BE2C (cell line): ENCODE results near the gene CNTN4.

Experiments used
- DNase-seq: peaks from one replicate; pipeline ENCODE4 v3.0.0-alpha.2; 2020
- H3K27me3 ChIP-seq: fragments of 250-450 bp; sonication (Bioruptor Pico); 2 replicates; pipeline ENCODE4 v1.5.1; 2020; ENCODE audit warnings: mild to moderate bottlenecking
- H3K36me3 ChIP-seq: fragments of 250-450 bp; sonication (Bioruptor Pico); 2 replicates; pipeline ENCODE4 v1.5.1; 2020; ENCODE audit warnings: mild to moderate bottlenecking
- H3K4me1 ChIP-seq: fragments of 250-450 bp; sonication (Bioruptor Pico); 2 replicates; pipeline ENCODE4 v1.5.1; 2020
- H3K4me3 ChIP-seq: 2 replicates; pipeline ENCODE4 v1.5.1; 2011; ENCODE audit warnings: low read depth, low read length
- H3K9me3 ChIP-seq: fragments of 250-450 bp; sonication (Bioruptor Pico); 2 replicates; pipeline ENCODE4 v1.5.1; 2020
- CTCF ChIP-seq: IDR thresholded peaks from 2 replicates; pipeline ENCODE4 v1.5.1; 2012; ENCODE audit warnings: mild to moderate bottlenecking, low read depth, low read length

CNTN4 gene

GRCh38 chr3:2156244-2156847 is 57.7 kb downstream of the CNTN4 start:
- no peaks in the 10 kb centered on the region for H3K27me3 ChIP-seq
- no peaks in the 10 kb centered on the region for H3K36me3 ChIP-seq
- DNase-seq, result peak; percentile 8
- H3K4me1 ChIP-seq, result peaks cover 3% of the 10 kb centered on the region; the same call in 1 of the 2 replicates
- peak; percentile 38 for TF ChIP-seq CTCF
- H3K9me3 ChIP-seq, result no peaks in the 10 kb centered on the region
- no peak overlapping the region for H3K4me3 ChIP-seq

- no peaks in the 10 kb centered on the region for H3K9me3 ChIP-seq
- no peak for TF ChIP-seq CTCF
These were observed 60.2 kb downstream of the CNTN4 start for GRCh38 chr3:2158828-2159227.

GRCh38 chr3:2166552-2166951 is 67.9 kb downstream of the CNTN4 start:
- H3K27me3 ChIP-seq, result no peaks in the 10 kb centered on the region
- TF ChIP-seq CTCF, result peak; percentile 63
- H3K9me3 ChIP-seq, result no peaks in the 10 kb centered on the region
- no peaks in the 10 kb centered on the region for H3K36me3 ChIP-seq
- H3K4me3 ChIP-seq, result no peak overlapping the region
- DNase-seq, result no peak
- no peaks in the 10 kb centered on the region for H3K4me1 ChIP-seq

More at GRCh38 chr3:2158828-2159227, 60.2 kb downstream of the CNTN4 start:
- H3K36me3 ChIP-seq, result no peaks in the 10 kb centered on the region
- H3K4me3 ChIP-seq, result no peak overlapping the region
- H3K4me1 ChIP-seq, result peaks cover 3% of the 10 kb centered on the region; the same call in 1 of the 2 replicates
- H3K27me3 ChIP-seq, result no peaks in the 10 kb centered on the region
- DNase-seq, result no peak

- TF ChIP-seq CTCF, result no peak
- Histone ChIP-seq H3K4me3 (no peak overlapping the region), H3K36me3 (no peaks in the 10 kb centered on the region), H3K27me3 (no peaks in the 10 kb centered on the region), H3K4me1 (no peaks in the 10 kb centered on the region), H3K9me3 (no peaks in the 10 kb centered on the region)
- no peak for DNase-seq
These were observed 74.0 kb downstream of the CNTN4 start for GRCh38 chr3:2172561-2173171.

- Histone ChIP-seq H3K27me3 (no peaks in the 10 kb centered on the region), H3K4me3 (no peak overlapping the region), H3K4me1 (no peaks in the 10 kb centered on the region), H3K36me3 (no peaks in the 10 kb centered on the region), H3K9me3 (no peaks in the 10 kb centered on the region)
- DNase-seq, result no peak
- no peak for TF ChIP-seq CTCF
These were observed 82.0 kb downstream of the CNTN4 start for GRCh38 chr3:2180634-2181033.

GRCh38 chr3:2198776-2199279 is 100.2 kb downstream of the CNTN4 start:
- no peaks in the 10 kb centered on the region for H3K27me3 ChIP-seq

More at GRCh38 chr3:2198776-2199279, 100.2 kb downstream of the CNTN4 start:
- Histone ChIP-seq H3K36me3 (no peaks in the 10 kb centered on the region), H3K9me3 (no peaks in the 10 kb centered on the region), H3K4me3 (no peak overlapping the region), H3K4me1 (no peaks in the 10 kb centered on the region)
- no peak for DNase-seq
- TF ChIP-seq CTCF, result no peak
